K562 (cell line): ENCODE results near the gene UBXN2A. TPM values are rescaled to one million over a fixed set of nuclear protein-coding genes. Genes with fewer than 3 reads are reported as not detected.

Experiments used
- ATAC-seq: fragments of 200-7000 bp; cut with Tn5 transposase; 3 replicates; pipeline ENCODE4 v1.9.1; 2020; ENCODE audit warnings: moderate library complexity
- BruUV-seq: library from RNA; stranded (reverse); fragments of 400-500 nt; replicated peaks from 2 replicates; lab custom pipeline; 2021; lab: Mats Ljungman, UMichigan
- CTCF ChIA-PET: fragments of 300-600 bp; formaldehyde crosslinking; extraction: SDS; loops from one replicate; lab custom pipeline; 2021; ENCODE audit warnings: low intra/inter-chr PET ratio; lab: Yijun Ruan, JAX
- POLR2A ChIA-PET: fragments of 300-600, 350-650 bp; sonication (Branson Sonifier 250); formaldehyde crosslinking; extraction: SDS; loops from one replicate; lab custom pipeline; 2021; ENCODE audit warnings: antibody characterized with exemption, inconsistent platforms; lab: Yijun Ruan, JAX
- DNase-seq, 4 experiments: peaks; one replicate each; pipeline versions ENCODE4 v3.0.0 to v3.0.0-alpha.2; 2011 to 2018; ENCODE audit warnings: low spot score in 3 of 4, mixed read lengths in 3 of 4; ENCODE audit errors: extremely low read depth in 1 of 4
- FAIRE-seq: peaks from 2 replicates; lab custom pipeline; 2011; peaks lifted over from hg19 to GRCh38; lab: Jason Lieb, UNC
- H2AFZ ChIP-seq: 2 replicates; pipeline ENCODE4 v1.6.0; 2011; ENCODE audit warnings: low read depth, low read length, control low read depth, inconsistent platforms
- H3K27ac ChIP-seq: fragments of 200-600 bp; 3 replicates; pipeline ENCODE4 v1.8.0; 2011; ENCODE audit warnings: low read depth, mild to moderate bottlenecking, control low read depth, inconsistent platforms, low read length, moderate library complexity, mixed read lengths; ENCODE audit errors: extremely low read depth
- H3K27me3 ChIP-seq, 2 experiments: fragments of 300-600 bp in 1 of 2; 2 replicates in 1 of 2; 3 replicates in 1 of 2; pipeline versions ENCODE4 v1.6.0 to v1.8.0; 2011; ENCODE audit warnings: inconsistent platforms in 2 of 2, low read length in 2 of 2, mild to moderate bottlenecking in 1 of 2, mixed read lengths in 1 of 2, moderate library complexity in 1 of 2; ENCODE audit not compliant: control insufficient read depth in 2 of 2, insufficient read depth in 2 of 2
- H3K36me3 ChIP-seq: fragments of 300-600 bp; 3 replicates; pipeline ENCODE4 v1.8.0; 2011; ENCODE audit warnings: mild to moderate bottlenecking, low read length, inconsistent platforms; ENCODE audit not compliant: control insufficient read depth, insufficient read depth
- H3K4me1 ChIP-seq, 2 experiments: fragments of 200-600 bp in 1 of 2; replicated peaks in 1 of 2; 2 replicates in 1 of 2; 3 replicates in 1 of 2; pipeline versions ENCODE4 v1.5.1 to v1.8.0; 2011; ENCODE audit warnings: inconsistent platforms in 2 of 2, low read length in 2 of 2, mild to moderate bottlenecking in 1 of 2, mixed read lengths in 1 of 2, moderate library complexity in 1 of 2; ENCODE audit not compliant: control insufficient read depth in 2 of 2, insufficient read depth in 2 of 2
- H3K4me2 ChIP-seq: 2 replicates; pipeline ENCODE4 v1.6.1; 2011; ENCODE audit warnings: low read length, control low read depth, inconsistent platforms, mixed read lengths; ENCODE audit not compliant: insufficient read depth
- H3K4me3 ChIP-seq: fragments of 200-600 bp; sonication (generic), shearing (Covaris generic); 2 replicates; pipeline ENCODE4 v1.5.1; 2016; ENCODE audit warnings: control low read depth, inconsistent platforms
- H3K79me2 ChIP-seq: fragments of 200-600 bp; 3 replicates; pipeline ENCODE4 v1.8.0; 2011; ENCODE audit warnings: low read length, inconsistent platforms; ENCODE audit not compliant: control insufficient read depth, insufficient read depth
- H3K9ac ChIP-seq, 2 experiments: 2 replicates each; pipeline versions ENCODE4 v1.6.0 to v1.6.1; 2011; ENCODE audit warnings: low read depth in 2 of 2, low read length in 2 of 2, control low read depth in 1 of 2, inconsistent platforms in 1 of 2, mild to moderate bottlenecking in 1 of 2, mixed read lengths in 1 of 2; ENCODE audit not compliant: insufficient read depth in 1 of 2
- H3K9me1 ChIP-seq: one replicate; pipeline ENCODE4 v1.6.0; 2011; ENCODE audit warnings: inconsistent platforms, mild to moderate bottlenecking, low read length, moderate library complexity; ENCODE audit not compliant: control insufficient read depth, insufficient read depth
- H3K9me3 ChIP-seq: replicated peaks from 2 replicates; pipeline ENCODE4 v1.5.1; 2011; ENCODE audit warnings: low read depth, low read length, inconsistent platforms; ENCODE audit not compliant: control insufficient read depth, insufficient read depth
- H4K20me1 ChIP-seq: replicated peaks from 2 replicates; pipeline ENCODE4 v1.6.1; 2011; ENCODE audit warnings: low read length, inconsistent platforms, mixed read lengths; ENCODE audit not compliant: control insufficient read depth, insufficient read depth
- BHLHE40 ChIP-seq: IDR thresholded peaks from 2 replicates; pipeline ENCODE4 v1.6.1; 2011; ENCODE audit warnings: low read length, improper control_type of control experiment
- CSDE1 ChIP-seq, 2 experiments: fragments of 450-650 bp; IDR thresholded peaks; 2 replicates each; pipeline ENCODE4 v1.6.1; 2016; ENCODE audit warnings: mild to moderate bottlenecking in 1 of 2
- E2F1 ChIP-seq: sonication (generic); formaldehyde crosslinking; IDR thresholded peaks from 2 replicates; pipeline ENCODE4 v1.8.1; 2023; ENCODE audit warnings: mild to moderate bottlenecking, missing genetic modification reagents, moderate library complexity
- FOXA1 ChIP-seq: fragments of 450-650 bp; IDR thresholded peaks from 2 replicates; pipeline ENCODE4 v1.6.1; 2016; ENCODE audit warnings: mild to moderate bottlenecking, borderline replicate concordance
- GTF2B ChIP-seq: IDR thresholded peaks from 2 replicates; pipeline ENCODE4 v1.6.1; 2011; ENCODE audit not compliant: insufficient read length; ENCODE audit errors: extremely low read depth
- HIVEP1 ChIP-seq: fragments of 250-450 bp; sonication (Bioruptor Pico); IDR thresholded peaks from 2 replicates; pipeline ENCODE4 v1.4.0; 2020; ENCODE audit warnings: mild to moderate bottlenecking
- L3MBTL2 ChIP-seq: fragments of 450-650 bp; IDR thresholded peaks from 2 replicates; pipeline ENCODE4 v1.6.1; 2016; ENCODE audit warnings: mild to moderate bottlenecking, moderate library complexity
- NFE2L1 ChIP-seq: fragments of 450-650 bp; IDR thresholded peaks from 2 replicates; pipeline ENCODE4 v1.6.1; 2016; ENCODE audit warnings: missing genetic modification characterization, low read depth, mild to moderate bottlenecking, missing compliant biosample characterization, moderate library complexity, borderline replicate concordance
- ZNF124 ChIP-seq: sonication (generic); formaldehyde crosslinking; IDR thresholded peaks from 2 replicates; pipeline ENCODE4 v1.8.1; 2022; ENCODE audit warnings: missing genetic modification reagents
- ZNF165 ChIP-seq: fragments of 250-450 bp; sonication (Bioruptor Pico); IDR thresholded peaks from 2 replicates; pipeline ENCODE4 v1.4.0; 2020; ENCODE audit warnings: borderline replicate concordance
- ZNF274 ChIP-seq: IDR thresholded peaks from 2 replicates; pipeline ENCODE4 v1.6.1; 2011; ENCODE audit warnings: low read depth, mild to moderate bottlenecking, low read length, moderate library complexity, borderline replicate concordance
- ZNF764 ChIP-seq: fragments of 250-450 bp; sonication (Bioruptor Pico); IDR thresholded peaks from 2 replicates; pipeline ENCODE4 v1.4.0; 2020; ENCODE audit warnings: low read depth, mild to moderate bottlenecking, moderate library complexity
- WGBS: fragments of 100-300 bp; shearing (Covaris generic); methylation state at CpG from one replicate; pipeline ENCODE4 v1.1.6; 2016; ENCODE audit warnings: low coverage, mixed read lengths; ENCODE audit not compliant: insufficient coverage; ENCODE audit errors: missing lambda C conversion rate; 5-methylcytosine and 5-hydroxymethylcytosine counted together
- in situ Hi-C: fragments of 300-500 bp; cut with MboI; formaldehyde crosslinking; loops from 4 replicates; pipeline ENCODE4 v1.15.0; 2018; ENCODE audit warnings: inconsistent platforms, mixed read lengths
- intact Hi-C: fragments of 100-400 bp; cut with micrococcal nuclease; formaldehyde crosslinking; loops from 2 replicates; pipeline ENCODE4 v1.14.2; 2022
- polyA plus RNA-seq, 8 experiments: library from polyadenylated mRNA; depleted of rRNA in 4 of 8; stranded (reverse) in 5 of 8; unstranded in 3 of 8; fragments of >200 nt; fragmentation: Nextera tagmentation in 2 of 8; fragmentation: Illumina TruSeq in 1 of 8; extraction: Ambion mirVana in 2 of 8; extraction: Trizol in 1 of 8; gene quantifications; 2 replicates each; pipeline versions ENCODE4 v1.2.1 to v1.2.3, GENCODE V29; 2011 to 2014; ENCODE audit warnings: inconsistent platforms in 1 of 8, missing spikeins in 1 of 8
- total RNA-seq, 7 experiments: library from RNA; depleted of rRNA in 6 of 7; stranded (reverse); fragments of >200 nt in 6 of 7; fragmentation: Illumina TruSeq in 2 of 7; extraction: Trizol in 2 of 7; gene quantifications; 2 replicates each; pipeline versions ENCODE4 v1.2.1 to v1.2.3, GENCODE V29; 2011 to 2021; ENCODE audit warnings: low replicate concordance in 1 of 7
- TF ChIP-seq, protein P1 (sequence below): fragments of 250-450 bp; sonication (Bioruptor Pico); IDR thresholded peaks from 2 replicates; pipeline ENCODE4 v1.9.0; 2021; ENCODE audit warnings: mild to moderate bottlenecking
- TF ChIP-seq, protein P2 (sequence below): IDR thresholded peaks from 2 replicates; pipeline ENCODE4 v1.6.1; 2014; ENCODE audit warnings: antibody characterized with exemption

The UBXN2A gene
- total and polyA plus RNA-seq, 9 of the 15 experiments (the other 6 are each of a cell fraction or from before 2014, with no cell fraction given): 3.4 to 25.6 (median 16.0) TPM

- no peak for TF ChIP-seq HIVEP1
- TF ChIP-seq, all 486 proteins: peak for 0
Observed at GRCh38 chr2:23954325-23955014, 14.2 kb downstream of the UBXN2A start (continued).

DNA sequence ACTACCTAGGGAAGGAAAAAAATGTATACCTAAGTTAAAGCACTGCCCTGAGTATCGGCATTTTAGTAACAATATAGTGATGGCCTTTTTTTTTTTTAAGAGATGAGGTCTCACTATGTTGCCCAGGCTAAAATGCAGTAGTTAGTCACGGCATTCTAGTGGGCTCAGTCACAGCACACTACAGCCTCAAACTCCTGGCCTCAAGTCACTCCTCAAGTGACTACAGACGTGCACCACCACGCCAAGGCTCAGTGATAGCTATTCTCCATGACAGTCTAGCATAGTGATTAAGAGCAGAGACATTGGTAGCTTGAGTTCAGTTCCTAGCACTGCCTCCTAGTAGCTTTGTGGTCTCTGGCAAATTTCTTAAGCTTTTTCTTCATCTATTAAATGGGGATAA is 27.6 kb downstream of the UBXN2A start:
- no peak overlapping the region for H2AFZ ChIP-seq
- POLR2A ChIA-PET: no interaction called here

More for the DNA sequence above, 27.6 kb downstream of the UBXN2A start:
- DNase-seq (no peak), FAIRE-seq (no peak), ATAC-seq (no peak)
- Histone ChIP-seq H4K20me1 (no peaks in the 10 kb centered on the region), H3K79me2 (no peaks in the 10 kb centered on the region), H3K4me2 (no peak overlapping the region), H3K9me3 (no peaks in the 10 kb centered on the region), H3K9ac (no peak overlapping the region), H3K9me1 (no peaks in the 10 kb centered on the region), H3K27me3 (no peaks in the 10 kb centered on the region), H3K36me3 (peaks cover 17% of the 10 kb centered on the region; the same call in 2 of the 3 replicates), H3K4me3 (no peak overlapping the region), H3K27ac (no peak overlapping the region), H3K4me1 (no peaks in the 10 kb centered on the region)
- CTCF ChIA-PET: no interaction called here
- intact Hi-C loops (no loop called here), in situ Hi-C loops (no loop called here)
- WGBS: 79% methylated on average over 4 of the region's 4 CpGs
- no peak for TF ChIP-seq ZNF124 (CRISPR knock-in tag)
- TF ChIP-seq NFE2L1 (tag): no peak
- TF ChIP-seq ZNF165 (CRISPR knock-in tag): no peak
- TF ChIP-seq FOXA1: no peak
- TF ChIP-seq E2F1 (CRISPR knock-in tag): no peak
- TF ChIP-seq ZNF764: no peak
- TF ChIP-seq CSDE1 (IDR thresholded peaks at IDR 0.05): no peak
- no peak for TF ChIP-seq ZNF274
- no peak for TF ChIP-seq BHLHE40
- TF ChIP-seq, protein P1, sequence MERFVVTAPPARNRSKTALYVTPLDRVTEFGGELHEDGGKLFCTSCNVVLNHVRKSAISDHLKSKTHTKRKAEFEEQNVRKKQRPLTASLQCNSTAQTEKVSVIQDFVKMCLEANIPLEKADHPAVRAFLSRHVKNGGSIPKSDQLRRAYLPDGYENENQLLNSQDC (CRISPR knock-in tag): no peak
- TF ChIP-seq, protein P2, sequence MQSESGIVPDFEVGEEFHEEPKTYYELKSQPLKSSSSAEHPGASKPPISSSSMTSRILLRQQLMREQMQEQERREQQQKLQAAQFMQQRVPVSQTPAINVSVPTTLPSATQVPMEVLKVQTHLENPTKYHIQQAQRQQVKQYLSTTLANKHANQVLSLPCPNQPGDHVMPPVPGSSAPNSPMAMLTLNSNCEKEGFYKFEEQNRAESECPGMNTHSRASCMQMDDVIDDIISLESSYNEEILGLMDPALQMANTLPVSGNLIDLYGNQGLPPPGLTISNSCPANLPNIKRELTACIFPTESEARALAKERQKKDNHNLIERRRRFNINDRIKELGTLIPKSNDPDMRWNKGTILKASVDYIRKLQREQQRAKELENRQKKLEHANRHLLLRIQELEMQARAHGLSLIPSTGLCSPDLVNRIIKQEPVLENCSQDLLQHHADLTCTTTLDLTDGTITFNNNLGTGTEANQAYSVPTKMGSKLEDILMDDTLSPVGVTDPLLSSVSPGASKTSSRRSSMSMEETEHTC: no peak
- no peak for TF ChIP-seq L3MBTL2
- TF ChIP-seq GTF2B: no peak
- BruUV-seq: no TSS peak
